Keratinocyte (primary cell): ENCODE measurements around the gene MT1B. TPM values are rescaled to one million over a fixed set of nuclear protein-coding genes. Genes with fewer than 3 reads are reported as not detected.

Experiments
- DNase-seq: peaks from one replicate; pipeline ENCODE4 v3.0.0-alpha.2; 2011; ENCODE audit warnings: low read depth, missing footprints, low spot score
- FAIRE-seq: peaks from 2 replicates; lab custom pipeline; 2011; peaks lifted over from hg19 to GRCh38; lab: Jason Lieb, UNC
- H2AFZ ChIP-seq: 2 replicates; pipeline ENCODE4 v1.6.0; 2012; ENCODE audit warnings: low read length, control low read depth, inconsistent platforms; ENCODE audit not compliant: control insufficient read depth
- H3K27ac ChIP-seq: 2 replicates; pipeline ENCODE4 v1.5.1; 2011; ENCODE audit warnings: low read length; ENCODE audit not compliant: control insufficient read depth, insufficient read depth
- H3K27me3 ChIP-seq: 3 replicates; pipeline ENCODE4 v1.6.0; 2011; ENCODE audit warnings: low read length; ENCODE audit not compliant: control insufficient read depth, insufficient read depth; ENCODE audit errors: extremely low read depth
- H3K36me3 ChIP-seq, 2 experiments: 2 replicates in 1 of 2; 3 replicates in 1 of 2; pipeline ENCODE4 v1.5.1; 2011; ENCODE audit warnings: low read length in 2 of 2, mild to moderate bottlenecking in 1 of 2; ENCODE audit not compliant: control insufficient read depth in 2 of 2, insufficient read depth in 2 of 2; ENCODE audit errors: extremely low read depth in 1 of 2
- H3K4me1 ChIP-seq: 3 replicates; pipeline ENCODE4 v1.5.1; 2011; ENCODE audit warnings: low read length; ENCODE audit not compliant: control insufficient read depth, insufficient read depth; ENCODE audit errors: extremely low read depth
- H3K4me2 ChIP-seq: 3 replicates; pipeline ENCODE4 v1.6.0; 2011; ENCODE audit warnings: low read depth, low read length; ENCODE audit not compliant: control insufficient read depth, insufficient read depth; ENCODE audit errors: extremely low read depth
- H3K4me3 ChIP-seq, 3 experiments: fragments of 200-600 bp in 1 of 3; sonication (generic) in 1 of 3; 2 replicates in 2 of 3; 3 replicates in 1 of 3; pipeline ENCODE4 v1.5.1; 2011 to 2016; ENCODE audit warnings: low read length in 3 of 3, mild to moderate bottlenecking in 3 of 3, control low read depth in 2 of 3, inconsistent platforms in 1 of 3, low read depth in 1 of 3, mixed read lengths in 1 of 3, mixed run types in 1 of 3, moderate library complexity in 1 of 3; ENCODE audit not compliant: control insufficient read depth in 2 of 3, insufficient read depth in 2 of 3; ENCODE audit errors: extremely low read depth in 1 of 3
- H3K79me2 ChIP-seq: 2 replicates; pipeline ENCODE4 v1.6.0; 2012; ENCODE audit warnings: low read length; ENCODE audit not compliant: control insufficient read depth, insufficient read depth
- H3K9ac ChIP-seq: 3 replicates; pipeline ENCODE4 v1.6.0; 2011; ENCODE audit warnings: low read length; ENCODE audit not compliant: control insufficient read depth, insufficient read depth; ENCODE audit errors: extremely low read depth
- H3K9me1 ChIP-seq: 3 replicates; pipeline ENCODE4 v1.6.0; 2011; ENCODE audit warnings: low read length; ENCODE audit not compliant: control insufficient read depth, insufficient read depth; ENCODE audit errors: extremely low read depth
- H3K9me3 ChIP-seq: 2 replicates; pipeline ENCODE4 v1.5.1; 2012; ENCODE audit warnings: low read depth, low read length; ENCODE audit not compliant: control insufficient read depth
- H4K20me1 ChIP-seq: 3 replicates; pipeline ENCODE4 v1.6.0; 2011; ENCODE audit warnings: low read length; ENCODE audit not compliant: control insufficient read depth, insufficient read depth; ENCODE audit errors: extremely low read depth
- EZH2 ChIP-seq: IDR thresholded peaks from one replicate; pipeline ENCODE4 v1.6.1; 2012; ENCODE audit warnings: inconsistent platforms, mild to moderate bottlenecking, low read length, moderate library complexity
- dilution Hi-C: fragments of 300-500 bp; cut with MboI; formaldehyde crosslinking; loops from one replicate; pipeline ENCODE4 v1.7.0; 2020; ENCODE audit warnings: low sequenced_read_pairs; ENCODE audit not compliant: extremely low pct_ligation_motif_present
- polyA plus RNA-seq, 5 experiments: library from polyadenylated mRNA; depleted of rRNA in 3 of 5; stranded (reverse) in 3 of 5; stranded (forward) in 1 of 5; unstranded in 1 of 5; fragments of >200 nt; gene quantifications; 1 replicate in 1 of 5; 2 replicates in 3 of 5; 3 replicates in 1 of 5; pipeline versions ENCODE4 v1.2.1 to v1.2.3, GENCODE V29; 2011 to 2012; ENCODE audit warnings: missing spikeins in 2 of 5, low read depth in 1 of 5, low replicate concordance in 1 of 5
- TF ChIP-seq, protein P1 (sequence below), 3 experiments: IDR thresholded peaks in 1 of 3; conservative IDR thresholded peaks in 1 of 3; optimal IDR thresholded peaks in 1 of 3; 2 replicates in 2 of 3; 3 replicates in 1 of 3; pipeline versions ENCODE3 to v1.5.1; 2011; ENCODE audit warnings: low read length in 3 of 3, mild to moderate bottlenecking in 3 of 3, moderate library complexity in 2 of 3, control low read depth in 1 of 3, inconsistent platforms in 1 of 3; ENCODE audit not compliant: insufficient read depth in 2 of 3; ENCODE audit errors: extremely low read depth in 1 of 3

MT1B gene
- polyA plus RNA-seq, 1 donor (not counting 4 experiments of a cell fraction or from before 2014, with no cell fraction given), result not detected

DNA sequence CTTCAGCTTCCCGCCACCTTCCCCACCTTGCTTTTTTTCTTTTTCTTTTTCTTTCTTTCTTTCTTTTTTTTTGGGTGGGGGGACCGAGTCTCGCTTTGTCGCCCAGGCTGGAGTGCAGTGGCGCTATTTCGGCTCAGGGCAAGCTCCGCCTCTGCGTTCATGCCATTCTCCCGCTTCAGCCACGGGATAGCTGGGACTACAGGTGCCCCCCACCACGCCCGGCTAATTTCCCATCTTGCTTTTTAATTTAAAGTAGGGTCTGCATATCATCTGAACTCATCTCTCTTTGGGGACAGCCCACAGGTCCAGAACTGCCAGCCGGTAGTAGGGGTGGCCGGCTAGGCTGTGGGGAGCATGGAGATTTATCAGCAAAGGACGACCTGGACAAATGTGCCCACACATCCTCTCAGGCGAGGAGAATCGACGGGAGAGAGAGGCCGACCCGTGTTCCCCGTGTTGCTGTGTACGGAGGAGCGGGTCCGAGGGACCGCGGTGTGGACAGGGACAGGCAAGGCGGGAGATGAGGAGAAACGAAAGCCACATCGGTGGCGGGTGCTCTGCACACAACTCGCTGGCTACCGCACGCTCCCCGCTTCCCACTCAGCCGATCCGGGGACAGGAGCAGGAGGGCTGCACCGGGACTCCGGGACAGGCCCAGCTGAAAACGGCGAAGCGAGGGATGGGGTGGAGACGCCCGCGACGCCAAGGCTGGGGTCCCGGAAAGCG is 16.8 kb upstream of the MT1B start:
- no peak overlapping the region for H3K4me3 ChIP-seq
- H3K4me1 ChIP-seq, result peaks cover 4% of the 10 kb centered on the region
- no peaks in the 10 kb centered on the region for H3K9me3 ChIP-seq
- no peaks in the 10 kb centered on the region for H3K79me2 ChIP-seq
- H2AFZ ChIP-seq, result no peak overlapping the region
- dilution Hi-C loops, result no loop called here
- DNase-seq (no peak), FAIRE-seq (no peak)
- TF ChIP-seq, protein P1, sequence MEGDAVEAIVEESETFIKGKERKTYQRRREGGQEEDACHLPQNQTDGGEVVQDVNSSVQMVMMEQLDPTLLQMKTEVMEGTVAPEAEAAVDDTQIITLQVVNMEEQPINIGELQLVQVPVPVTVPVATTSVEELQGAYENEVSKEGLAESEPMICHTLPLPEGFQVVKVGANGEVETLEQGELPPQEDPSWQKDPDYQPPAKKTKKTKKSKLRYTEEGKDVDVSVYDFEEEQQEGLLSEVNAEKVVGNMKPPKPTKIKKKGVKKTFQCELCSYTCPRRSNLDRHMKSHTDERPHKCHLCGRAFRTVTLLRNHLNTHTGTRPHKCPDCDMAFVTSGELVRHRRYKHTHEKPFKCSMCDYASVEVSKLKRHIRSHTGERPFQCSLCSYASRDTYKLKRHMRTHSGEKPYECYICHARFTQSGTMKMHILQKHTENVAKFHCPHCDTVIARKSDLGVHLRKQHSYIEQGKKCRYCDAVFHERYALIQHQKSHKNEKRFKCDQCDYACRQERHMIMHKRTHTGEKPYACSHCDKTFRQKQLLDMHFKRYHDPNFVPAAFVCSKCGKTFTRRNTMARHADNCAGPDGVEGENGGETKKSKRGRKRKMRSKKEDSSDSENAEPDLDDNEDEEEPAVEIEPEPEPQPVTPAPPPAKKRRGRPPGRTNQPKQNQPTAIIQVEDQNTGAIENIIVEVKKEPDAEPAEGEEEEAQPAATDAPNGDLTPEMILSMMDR (optimal IDR thresholded peaks at IDR 0.05 in 1 of 3, IDR thresholded peaks at IDR 0.05 in 1 of 3, conservative IDR thresholded peaks at IDR 0.05 in 1 of 3; ENCODE audit: extremely low read depth in 1 of 3, insufficient read depth in 2 of 3, low read length in 3 of 3), result no peak
- no peak for TF ChIP-seq EZH2
- no peak overlapping the region for H3K27ac ChIP-seq
- H3K36me3 ChIP-seq, result no peaks in the 10 kb centered on the region
- H3K9me1 ChIP-seq, result no peaks in the 10 kb centered on the region
- peaks cover 60% of the 10 kb centered on the region for H3K27me3 ChIP-seq
- no peak overlapping the region for H3K4me2 ChIP-seq
- no peak overlapping the region for H3K9ac ChIP-seq
- H4K20me1 ChIP-seq, result no peaks in the 10 kb centered on the region

DNA sequence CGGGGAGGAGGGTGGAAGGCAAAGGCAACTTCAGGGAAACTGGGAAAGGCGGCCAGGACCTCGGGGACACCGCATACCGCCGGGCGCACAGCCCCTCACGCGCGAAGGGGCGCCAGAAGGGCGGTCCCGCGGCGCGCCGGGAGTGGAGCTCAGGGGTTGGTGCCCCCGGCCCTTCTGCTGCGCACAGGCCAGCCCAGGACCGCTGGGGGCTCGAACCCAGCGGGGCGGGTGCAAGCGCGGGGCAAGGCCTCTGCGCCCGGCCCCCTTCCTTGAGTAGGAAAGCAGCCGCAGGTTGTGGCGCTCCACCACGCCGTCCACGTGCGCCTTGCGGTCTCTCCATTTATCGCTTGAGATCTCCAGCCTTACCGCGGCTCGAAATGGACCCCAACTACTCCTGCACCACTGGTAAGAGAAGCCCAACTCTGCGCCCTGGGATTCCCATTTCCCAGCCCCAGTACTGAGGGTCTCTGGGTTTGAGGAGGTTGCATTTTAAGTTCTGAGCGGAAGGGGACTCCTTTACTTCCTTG is 16.2 kb upstream of the MT1B start:
- H2AFZ ChIP-seq, result no peak overlapping the region
- no peak overlapping the region for H3K4me3 ChIP-seq
- peaks cover 4% of the 10 kb centered on the region for H3K4me1 ChIP-seq
- H3K9me3 ChIP-seq, result no peaks in the 10 kb centered on the region
- dilution Hi-C loops, result no loop called here
- H3K9ac ChIP-seq, result no peak overlapping the region
- peaks cover 60% of the 10 kb centered on the region for H3K27me3 ChIP-seq
- no peak overlapping the region for H3K4me2 ChIP-seq
- H3K9me1 ChIP-seq, result no peaks in the 10 kb centered on the region
- H3K36me3 ChIP-seq, result no peaks in the 10 kb centered on the region
- H4K20me1 ChIP-seq, result no peaks in the 10 kb centered on the region
- DNase-seq (no peak), FAIRE-seq (no peak)
- TF ChIP-seq EZH2, result no peak
- TF ChIP-seq, protein P1 (optimal IDR thresholded peaks at IDR 0.05 in 1 of 3, IDR thresholded peaks at IDR 0.05 in 1 of 3, conservative IDR thresholded peaks at IDR 0.05 in 1 of 3; ENCODE audit: extremely low read depth in 1 of 3, insufficient read depth in 2 of 3, low read length in 3 of 3), result no peak
- H3K27ac ChIP-seq, result no peak overlapping the region
- H3K79me2 ChIP-seq, result no peaks in the 10 kb centered on the region
